HG02798 (cell line): ENCODE results near the gene GCNT2.
"Not testable (repeated sequence)": the region's sequence is repeated elsewhere in the genome, so short reads cannot be mapped to it uniquely, and the experiment has no call there.

Source experiments
- ATAC-seq: cut with Tn5 transposase; IDR thresholded peaks from one replicate; pipeline ENCODE4 v1.9.1; 2021; ENCODE audit warnings: mild to moderate bottlenecking; ENCODE audit not compliant: unreplicated experiment, poor library complexity

The GCNT2 gene

DNA sequence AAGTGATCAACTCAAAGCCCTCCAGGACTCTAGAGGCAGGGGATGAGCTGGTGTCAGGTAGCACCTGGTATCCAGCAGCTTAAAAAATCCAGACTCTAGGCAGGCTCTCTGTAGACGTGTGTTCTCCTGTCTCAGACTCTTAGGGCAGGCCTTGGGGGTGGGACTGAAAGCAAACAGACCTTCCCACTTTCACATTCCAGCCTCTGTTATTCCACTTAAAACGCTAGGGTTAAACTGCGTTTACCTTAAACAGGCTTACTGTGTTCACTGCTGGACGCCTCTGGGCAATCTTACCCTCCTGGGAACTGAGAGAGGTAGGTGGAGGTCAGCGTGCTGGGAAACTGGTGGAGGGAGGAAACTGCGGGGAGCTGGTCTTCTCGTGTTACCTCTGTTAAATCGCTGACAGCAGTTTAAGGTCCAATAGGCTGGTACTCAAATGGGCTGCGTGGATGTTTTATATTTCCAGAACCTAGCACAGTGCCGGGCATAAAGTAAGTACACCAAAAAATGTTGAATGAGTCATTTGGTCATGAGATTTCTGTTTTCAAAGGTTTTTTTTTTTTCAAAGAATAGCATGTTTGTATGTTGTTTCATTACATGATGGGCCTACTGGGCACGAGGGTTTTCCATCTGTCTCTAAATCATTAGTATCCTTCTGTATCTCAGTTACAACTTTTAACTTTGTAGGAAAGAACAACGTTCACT lies at the start of gene GCNT2:
GCNT2 (plus strand) TSS at position 248 of the 705 bp plus-strand sequence. CDS start 7,561 bp downstream, outside the sequence.
- ATAC-seq: no peak

DNA sequence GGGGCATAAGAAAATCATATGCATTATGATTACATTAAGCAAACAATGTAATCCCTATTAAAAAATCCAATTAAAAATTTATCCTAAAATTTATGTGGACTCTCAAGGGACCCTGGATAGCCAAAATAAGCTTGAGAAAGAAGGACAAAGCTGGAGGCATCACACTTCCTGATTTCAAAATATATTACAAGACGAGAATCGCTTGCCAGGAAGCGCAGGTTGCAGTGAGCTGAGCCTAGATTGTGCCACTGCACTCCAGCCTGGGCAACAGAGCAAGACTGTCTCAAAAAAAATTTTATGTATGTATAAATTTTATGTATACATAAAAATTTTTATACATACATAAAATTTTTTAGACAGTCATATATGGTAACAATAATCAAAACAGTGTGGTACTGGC lies 48.5 kb upstream of the GCNT2 start:
- no peak for ATAC-seq

- ATAC-seq: no peak
Observed at GRCh38 chr6:10478187-10479040, 42.7 kb upstream of the GCNT2 start.

- no peak for ATAC-seq
Observed at GRCh38 chr6:10479939-10480700, 41.0 kb upstream of the GCNT2 start.

- no peak for ATAC-seq
Observed at GRCh38 chr6:10481101-10481500, 40.0 kb upstream of the GCNT2 start.

DNA sequence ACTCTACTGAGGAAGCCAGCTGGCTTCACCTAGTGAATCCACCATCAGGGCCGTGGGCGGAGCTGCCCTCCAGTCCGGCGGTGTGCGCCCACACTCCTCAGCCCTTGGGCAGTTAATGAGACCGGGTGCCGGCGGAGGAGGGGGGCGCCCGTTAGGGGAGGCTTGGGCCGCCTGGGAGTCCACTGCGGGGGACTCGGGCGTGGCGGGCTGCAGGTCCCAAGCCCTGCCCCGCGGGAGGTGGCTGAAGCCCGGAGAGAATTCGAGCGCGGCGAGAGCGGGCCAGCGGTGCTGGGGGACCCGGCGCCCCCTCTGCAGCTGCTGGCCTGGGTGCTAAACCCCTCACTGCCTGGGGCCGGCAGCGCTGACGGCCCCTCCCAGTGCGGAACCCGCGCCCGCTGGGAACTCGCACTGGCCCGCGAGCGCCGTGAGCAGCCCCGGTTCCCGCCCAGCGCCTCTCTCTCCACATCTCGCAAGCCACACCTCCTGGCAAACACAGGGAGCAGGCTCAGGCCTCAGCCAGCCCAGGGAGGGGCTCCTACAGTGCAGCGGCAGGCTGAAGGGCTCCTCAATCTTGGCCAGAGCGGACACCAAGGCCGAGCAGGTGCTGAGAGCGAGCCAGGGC lies 38.4 kb upstream of the GCNT2 start:
- no peak for ATAC-seq

GRCh38 chr6:10484912-10485311 lies 36.2 kb upstream of the GCNT2 start:
- ATAC-seq: no peak

DNA sequence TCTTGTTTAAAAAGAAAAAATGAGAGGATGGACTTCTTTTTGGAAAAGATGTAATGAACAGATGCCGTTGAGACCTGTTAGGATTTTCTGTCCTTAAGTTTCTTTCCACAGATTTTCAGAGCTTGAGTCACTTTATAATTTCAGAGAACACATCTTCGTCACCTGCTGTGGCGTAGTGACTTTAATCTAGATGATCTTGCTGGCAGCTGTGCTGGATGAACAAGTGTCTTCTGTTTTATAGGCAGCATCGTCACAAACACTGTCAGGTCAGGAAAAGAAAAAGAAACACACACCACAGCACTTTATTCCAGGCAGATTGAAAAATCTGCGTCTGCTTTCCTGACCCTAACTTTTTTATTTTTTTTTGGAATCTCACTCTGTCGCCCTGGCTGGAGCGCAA lies 35.7 kb upstream of the GCNT2 start:
- no peak for ATAC-seq

GRCh38 chr6:10486215-10486614 lies 34.9 kb upstream of the GCNT2 start:
- ATAC-seq: no peak

DNA sequence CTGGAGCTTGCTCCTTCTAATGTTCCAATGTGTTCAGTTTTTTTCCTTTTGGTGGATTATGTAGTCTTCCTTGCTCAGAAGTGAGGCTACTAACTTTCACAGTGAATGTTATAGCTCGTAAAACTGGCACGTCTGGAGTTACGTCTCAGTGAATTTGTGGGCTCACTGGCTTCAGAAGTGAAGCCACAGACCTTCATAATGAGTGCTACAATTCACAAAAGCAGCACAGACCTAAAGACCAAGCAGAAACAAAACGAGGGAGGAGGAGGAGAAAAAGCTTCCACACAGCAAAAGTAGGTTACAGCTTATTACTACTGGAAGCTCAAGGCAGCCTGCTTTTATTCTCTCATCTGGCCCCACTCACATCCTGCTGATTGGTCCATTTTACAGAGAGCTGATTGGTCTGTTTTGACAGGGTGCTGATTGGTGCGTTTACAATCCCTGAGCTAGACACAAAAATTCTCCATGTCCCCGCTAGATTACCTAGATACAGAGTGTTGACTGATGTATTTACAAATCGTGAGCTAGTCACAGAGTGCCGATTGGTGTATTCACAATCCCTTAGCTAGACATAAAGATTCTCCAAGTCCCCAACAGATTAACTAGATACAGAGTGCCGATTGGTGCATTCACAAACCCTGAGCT lies 34.1 kb upstream of the GCNT2 start:
- ATAC-seq: not testable (repeated sequence)

DNA sequence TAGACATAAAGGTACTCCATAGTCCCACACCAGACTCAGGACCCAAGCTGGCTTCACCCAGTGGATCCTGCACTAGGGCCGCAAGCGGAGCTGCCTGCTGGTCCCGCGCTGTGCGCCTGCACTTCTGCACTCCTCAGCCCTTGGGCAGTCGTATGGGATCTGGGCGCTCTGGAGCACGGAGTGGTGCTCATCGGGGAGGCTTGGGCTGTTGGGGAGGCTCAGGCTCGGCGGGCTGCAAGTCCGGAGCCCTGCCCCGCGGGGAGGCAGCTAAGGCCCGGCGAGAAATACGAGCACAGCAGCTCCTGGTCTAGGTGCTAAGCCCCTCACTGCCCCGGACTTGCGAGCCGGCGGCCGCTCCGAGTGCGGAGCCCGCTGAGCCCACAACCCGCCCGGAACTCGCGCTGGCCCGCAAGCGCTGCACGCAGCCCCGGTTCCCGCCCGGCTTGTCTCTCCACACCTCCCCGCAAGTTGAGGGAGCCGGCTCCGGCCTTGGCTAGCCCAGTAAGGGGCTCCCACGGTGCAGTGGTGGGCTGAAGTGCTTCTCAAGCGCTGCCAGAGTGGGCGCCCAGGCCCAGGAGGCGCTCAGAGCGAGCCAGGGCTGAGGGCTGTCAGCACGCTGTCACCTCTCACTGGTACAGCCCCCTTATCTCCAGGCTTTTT lies 33.4 kb upstream of the GCNT2 start:
- ATAC-seq: no peak

- no peak for ATAC-seq
Observed at GRCh38 chr6:10491463-10491862, 29.7 kb upstream of the GCNT2 start.

- not testable (repeated sequence) for ATAC-seq
Observed at GRCh38 chr6:10491905-10492304, 29.2 kb upstream of the GCNT2 start.

DNA sequence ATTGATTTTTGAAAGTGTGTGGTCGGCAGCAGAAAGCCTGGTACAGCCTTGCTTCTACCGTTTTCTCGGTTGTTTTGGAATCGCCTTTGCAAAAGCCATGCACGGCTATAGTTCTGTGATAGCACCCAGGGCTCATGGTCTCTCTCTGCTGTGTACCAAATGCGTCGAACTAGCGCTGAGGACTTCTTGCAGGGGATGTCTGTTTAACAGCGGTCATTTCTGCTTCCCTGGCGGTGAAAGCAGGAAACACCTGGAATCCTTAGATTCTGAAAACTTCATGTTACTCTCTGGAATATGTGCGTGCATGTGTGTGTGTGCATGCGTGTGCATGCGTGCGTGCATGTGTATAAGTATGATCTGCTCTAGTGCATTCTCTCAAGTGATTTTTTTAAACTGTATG lies 26.1 kb upstream of the GCNT2 start:
- no peak for ATAC-seq

DNA sequence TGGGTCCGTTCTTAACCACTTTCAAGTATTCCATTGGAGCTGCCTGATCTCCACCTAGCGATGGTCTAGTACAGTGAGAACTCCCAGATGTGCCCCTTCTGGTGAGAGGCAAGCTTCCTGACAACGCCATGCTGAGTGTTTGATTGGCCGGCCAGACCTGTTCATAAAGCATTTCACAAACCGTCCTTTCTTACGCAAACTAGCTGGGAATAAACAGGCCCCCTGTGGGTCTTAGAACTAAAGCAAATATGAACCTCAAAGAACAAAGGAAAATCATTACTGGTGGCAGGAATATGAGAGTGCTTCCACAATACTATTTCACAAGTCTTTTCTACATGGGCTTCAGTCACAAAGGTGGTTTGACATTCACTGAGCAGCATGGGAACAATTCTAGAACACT lies 15.6 kb upstream of the GCNT2 start:
- no peak for ATAC-seq

- ATAC-seq: no peak
Observed at GRCh38 chr6:10507298-10507697, 13.9 kb upstream of the GCNT2 start.

DNA sequence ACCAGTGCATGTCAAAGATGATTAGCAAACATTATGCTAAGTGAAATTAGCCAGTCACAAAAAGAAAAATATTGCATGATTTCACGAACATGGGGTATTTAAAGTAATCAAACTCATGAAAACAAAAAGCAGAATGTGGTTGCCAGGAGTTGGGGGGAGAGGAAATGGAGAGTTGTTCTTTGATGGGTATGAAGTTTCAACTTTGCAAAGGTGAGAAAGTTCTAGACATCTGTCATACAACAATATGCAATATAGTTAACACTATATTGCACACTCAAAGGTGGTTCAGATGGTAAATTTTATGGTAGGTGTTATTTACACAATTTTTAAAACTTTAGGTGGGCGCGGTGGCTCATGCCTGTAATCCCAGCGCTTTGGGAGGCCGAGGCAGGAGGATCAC lies 13.4 kb upstream of the GCNT2 start:
- ATAC-seq: no peak

DNA sequence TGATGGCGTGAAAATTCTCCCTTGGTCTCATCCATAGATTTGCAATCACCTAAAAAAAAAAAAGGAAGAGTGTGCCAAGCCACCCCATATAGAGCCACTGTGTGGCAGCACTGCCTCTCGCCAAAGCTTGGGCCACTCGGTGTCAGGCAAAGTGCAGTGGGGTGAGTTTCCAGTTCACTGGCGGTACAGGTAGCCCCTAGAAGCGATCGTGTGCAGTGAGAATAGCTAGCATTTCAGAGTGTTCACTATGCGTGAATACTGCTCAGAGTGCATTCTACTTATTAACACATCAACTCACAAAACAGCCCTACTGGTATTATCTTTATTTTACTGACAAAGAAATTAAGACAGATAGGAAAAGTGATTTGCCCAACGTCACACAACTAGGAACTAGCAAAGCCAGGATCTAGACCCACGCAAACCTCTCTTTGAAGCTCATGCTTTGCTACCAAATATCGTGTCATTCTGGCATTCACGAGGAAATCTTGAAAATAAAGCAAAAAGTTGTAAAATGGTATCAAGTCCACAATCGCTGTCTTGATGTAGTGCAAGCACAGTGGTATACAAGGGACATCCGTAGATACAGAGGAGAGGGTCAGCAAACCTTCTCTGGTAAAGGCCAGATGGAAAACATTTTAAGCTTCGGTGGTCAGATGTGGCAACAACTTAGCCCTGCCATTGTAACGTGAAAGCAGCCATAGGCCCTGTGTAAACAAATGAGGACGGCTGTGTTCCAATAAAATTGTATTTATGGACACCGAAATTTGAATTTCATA lies 10.4 kb upstream of the GCNT2 start:
- ATAC-seq: peak; percentile 97

GRCh38 chr6:10511477-10511876 lies 9.7 kb upstream of the GCNT2 start:
- no peak for ATAC-seq
